HepG2 (cell line): ENCODE measurements around the gene E2F3. TPM values are rescaled to one million over a fixed set of nuclear protein-coding genes. Genes with fewer than 3 reads are reported as not detected.

Experiments used
- AGO1 ChIP-seq: fragments of 200-400 bp; formaldehyde crosslinking; IDR thresholded peaks from 2 replicates; pipeline ENCODE4 v1.6.1; 2017; ENCODE audit warnings: mild to moderate bottlenecking, low read depth, low read length, moderate library complexity; ENCODE audit not compliant: poor library complexity, severe bottlenecking
- ARID2 ChIP-seq: sonication (generic); formaldehyde crosslinking; IDR thresholded peaks from 2 replicates; pipeline ENCODE4 v1.8.1; 2022; ENCODE audit warnings: mild to moderate bottlenecking, missing genetic modification reagents, borderline replicate concordance
- DNMT3B ChIP-seq: conservative IDR thresholded peaks from 2 replicates; pipeline ENCODE4 v1.6.1; 2016; ENCODE audit warnings: missing biosample characterization, control low read depth
- FOSL2 ChIP-seq: sonication (generic); formaldehyde crosslinking; IDR thresholded peaks from 2 replicates; pipeline ENCODE4 v1.4.0; 2020; ENCODE audit warnings: missing genetic modification reagents
- FOXP1 ChIP-seq, 2 experiments: fragments of 450-650 bp in 1 of 2; IDR thresholded peaks; 2 replicates each; pipeline ENCODE4 v1.6.1; 2017 to 2018; ENCODE audit warnings: antibody characterized with exemption in 1 of 2
- HMG20B ChIP-seq: conservative IDR thresholded peaks from 2 replicates; pipeline ENCODE4 v1.6.1; 2016; ENCODE audit warnings: missing genetic modification reagents, missing compliant biosample characterization
- HNF4G ChIP-seq, 2 experiments: sonication (generic) in 1 of 2; formaldehyde crosslinking in 1 of 2; IDR thresholded peaks; 2 replicates each; pipeline versions ENCODE4 v1.4.0 to v1.6.1; 2011 to 2020; ENCODE audit warnings: borderline replicate concordance in 2 of 2, low read depth in 2 of 2, mild to moderate bottlenecking in 2 of 2, low read length in 1 of 2, missing genetic modification reagents in 1 of 2, moderate library complexity in 1 of 2
- MTF2 ChIP-seq: sonication (generic); formaldehyde crosslinking; IDR thresholded peaks from 2 replicates; pipeline ENCODE4 v1.5.0; 2020; ENCODE audit warnings: missing genetic modification reagents, borderline replicate concordance
- NFIB ChIP-seq: sonication (generic); formaldehyde crosslinking; IDR thresholded peaks from 2 replicates; pipeline ENCODE4 v1.9.0; 2021; ENCODE audit warnings: missing genetic modification reagents, mild to moderate bottlenecking, borderline replicate concordance
- NFKBIZ ChIP-seq: IDR thresholded peaks from 2 replicates; pipeline ENCODE4 v1.6.1; 2018; ENCODE audit warnings: missing genetic modification reagents, missing compliant biosample characterization
- PLRG1 ChIP-seq: fragments of 450-650 bp; conservative IDR thresholded peaks from 2 replicates; pipeline ENCODE4 v1.6.1; 2016
- RXRB ChIP-seq: IDR thresholded peaks from 2 replicates; pipeline ENCODE4 v1.6.1; 2016; ENCODE audit warnings: borderline replicate concordance, missing genetic modification reagents, missing compliant biosample characterization
- SCMH1 ChIP-seq: sonication (generic); formaldehyde crosslinking; IDR thresholded peaks from 2 replicates; pipeline ENCODE4 v1.9.0; 2021; ENCODE audit warnings: missing genetic modification reagents, mild to moderate bottlenecking, borderline replicate concordance
- SP140L ChIP-seq: sonication (generic); formaldehyde crosslinking; IDR thresholded peaks from 2 replicates; pipeline ENCODE4 v1.4.0; 2020; ENCODE audit warnings: missing genetic modification reagents, borderline replicate concordance
- ZNF251 ChIP-seq: sonication (generic); formaldehyde crosslinking; IDR thresholded peaks from 2 replicates; pipeline ENCODE4 v1.9.0; 2021; ENCODE audit warnings: mild to moderate bottlenecking, missing genetic modification reagents
- ZSCAN22 ChIP-seq: sonication (generic); formaldehyde crosslinking; IDR thresholded peaks from 2 replicates; pipeline ENCODE4 v1.4.0; 2020; ENCODE audit warnings: mild to moderate bottlenecking, missing genetic modification reagents
- polyA plus RNA-seq, 8 experiments: library from polyadenylated mRNA; depleted of rRNA in 3 of 8; stranded (reverse) in 7 of 8; unstranded in 1 of 8; fragments of >200 nt; fragmentation: Illumina TruSeq in 4 of 8; extraction: Trizol in 4 of 8; gene quantifications; 2 replicates each; pipeline versions ENCODE4 v1.2.1 to v1.2.3, GENCODE V29; 2011 to 2016; ENCODE audit warnings: low read depth in 4 of 8, missing spikeins in 1 of 8, mixed read lengths in 1 of 8; ENCODE audit not compliant: insufficient read depth in 1 of 8
- total RNA-seq, 5 experiments: library from RNA; depleted of rRNA; stranded (reverse); fragments of >200 nt; fragmentation: Illumina TruSeq; extraction: Trizol; gene quantifications; 2 replicates each; pipeline ENCODE4 v1.2.3, GENCODE V29; 2016; ENCODE audit warnings: low read depth in 1 of 5
- TF ChIP-seq, protein P1 (sequence below): sonication (generic); formaldehyde crosslinking; IDR thresholded peaks from 2 replicates; pipeline ENCODE4 v1.4.0; 2020; ENCODE audit warnings: mild to moderate bottlenecking, missing genetic modification reagents
- TF ChIP-seq, protein P2 (sequence below): fragments of 450-650 bp; IDR thresholded peaks from 2 replicates; pipeline ENCODE4 v1.6.1; 2017
- TF ChIP-seq, protein P3 (sequence below): IDR thresholded peaks from 2 replicates; pipeline ENCODE4 v1.6.1; 2016; ENCODE audit warnings: low read depth, borderline replicate concordance
- TF ChIP-seq, protein P4 (sequence below): sonication (generic); formaldehyde crosslinking; IDR thresholded peaks from 2 replicates; pipeline ENCODE4 v1.4.0; 2020; ENCODE audit warnings: missing genetic modification reagents, mild to moderate bottlenecking, borderline replicate concordance
- TF ChIP-seq, protein P5 (sequence below): IDR thresholded peaks from 2 replicates; pipeline ENCODE4 v1.6.1; 2016; ENCODE audit warnings: low read depth

Gene E2F3
- total and polyA plus RNA-seq, 2 of the 13 experiments (the other 11 are each of a cell fraction or from before 2014, with no cell fraction given), result 8.5 to 12.7 TPM

DNA sequence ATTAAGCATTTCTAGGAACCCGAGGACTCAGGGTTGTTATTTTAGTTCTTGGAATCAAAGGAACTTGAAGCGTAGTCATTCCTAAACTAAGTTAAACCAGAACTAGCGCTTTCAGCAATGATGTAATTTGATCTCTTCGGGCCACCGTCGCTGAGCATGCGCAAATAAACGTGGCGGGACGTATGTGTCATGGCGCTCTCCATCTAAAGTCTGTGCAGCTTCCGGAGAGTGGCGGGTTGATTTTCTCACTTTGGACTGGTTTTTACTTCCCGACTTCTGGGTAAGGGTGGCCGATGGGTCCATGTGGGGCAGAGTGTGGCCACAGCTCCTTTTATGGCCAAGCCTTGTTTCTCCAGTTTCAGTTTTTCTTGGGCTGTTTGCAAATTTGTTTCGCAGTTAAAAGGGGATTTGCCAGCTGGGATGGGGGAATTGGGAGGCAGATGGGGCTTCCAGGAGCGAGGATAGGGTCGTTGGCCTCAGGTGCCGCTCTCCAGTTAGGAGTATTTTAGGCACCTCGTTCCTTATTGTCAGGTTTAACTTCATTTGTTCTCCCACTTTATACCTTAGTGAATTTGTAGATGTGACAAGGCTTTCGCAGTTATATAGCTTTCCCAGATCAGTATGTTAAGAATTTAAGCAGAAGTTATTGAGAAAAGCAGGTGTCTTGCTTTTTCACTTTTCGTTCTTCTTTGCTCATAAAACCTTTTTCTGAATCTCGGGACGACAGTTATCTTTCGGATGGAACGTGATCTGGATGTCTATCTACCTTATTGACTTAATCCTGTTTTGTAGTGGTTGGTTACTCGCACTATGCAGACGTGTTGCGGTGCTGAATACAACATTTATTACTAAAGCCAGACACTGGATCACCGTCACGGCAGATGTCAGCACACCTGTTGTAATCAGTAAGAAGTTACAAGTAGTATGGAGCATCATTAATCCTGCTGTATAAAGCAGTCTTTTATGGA is 132.9 kb downstream of the E2F3 start, which contains the start of gene CDKAL1 (continued):
- TF ChIP-seq, protein P1, sequence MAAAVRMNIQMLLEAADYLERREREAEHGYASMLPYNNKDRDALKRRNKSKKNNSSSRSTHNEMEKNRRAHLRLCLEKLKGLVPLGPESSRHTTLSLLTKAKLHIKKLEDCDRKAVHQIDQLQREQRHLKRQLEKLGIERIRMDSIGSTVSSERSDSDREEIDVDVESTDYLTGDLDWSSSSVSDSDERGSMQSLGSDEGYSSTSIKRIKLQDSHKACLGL (CRISPR knock-in tag), result no peak
- TF ChIP-seq PLRG1 (no peak), SP140L (CRISPR knock-in tag) (no peak), RXRB (CRISPR knock-in tag) (peak; percentile 60; the same call in 1 of the 2 replicates), ZSCAN22 (CRISPR knock-in tag) (no peak), NFIB (CRISPR knock-in tag) (no peak), ARID2 (CRISPR knock-in tag) (0 out of 2 replicates have a peak, but pooled peaks have one; percentile 35), FOSL2 (CRISPR knock-in tag) (peak; percentile 73), MTF2 (CRISPR knock-in tag) (no peak), NFKBIZ (no peak), AGO1 (no peak), HNF4G (IDR thresholded peaks at IDR 0.05; ENCODE audit: borderline replicate concordance, low read depth, low read length) (0 out of 2 replicates have a peak, but pooled peaks have one; percentile 12), HNF4G (CRISPR knock-in tag; IDR thresholded peaks at IDR 0.05; ENCODE audit: borderline replicate concordance, low read depth) (no peak), HMG20B (CRISPR knock-in tag) (no peak), SCMH1 (CRISPR knock-in tag) (no peak), FOXP1 (IDR thresholded peaks at IDR 0.05) (no peak), FOXP1 (CRISPR knock-in tag; IDR thresholded peaks at IDR 0.05) (peak; percentile 13), ZNF251 (CRISPR knock-in tag) (no peak), DNMT3B (peak; percentile 89; the same call in 1 of the 2 replicates)
- TF ChIP-seq, protein P2, sequence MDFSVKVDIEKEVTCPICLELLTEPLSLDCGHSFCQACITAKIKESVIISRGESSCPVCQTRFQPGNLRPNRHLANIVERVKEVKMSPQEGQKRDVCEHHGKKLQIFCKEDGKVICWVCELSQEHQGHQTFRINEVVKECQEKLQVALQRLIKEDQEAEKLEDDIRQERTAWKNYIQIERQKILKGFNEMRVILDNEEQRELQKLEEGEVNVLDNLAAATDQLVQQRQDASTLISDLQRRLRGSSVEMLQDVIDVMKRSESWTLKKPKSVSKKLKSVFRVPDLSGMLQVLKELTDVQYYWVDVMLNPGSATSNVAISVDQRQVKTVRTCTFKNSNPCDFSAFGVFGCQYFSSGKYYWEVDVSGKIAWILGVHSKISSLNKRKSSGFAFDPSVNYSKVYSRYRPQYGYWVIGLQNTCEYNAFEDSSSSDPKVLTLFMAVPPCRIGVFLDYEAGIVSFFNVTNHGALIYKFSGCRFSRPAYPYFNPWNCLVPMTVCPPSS, result no peak
- TF ChIP-seq, protein P3, sequence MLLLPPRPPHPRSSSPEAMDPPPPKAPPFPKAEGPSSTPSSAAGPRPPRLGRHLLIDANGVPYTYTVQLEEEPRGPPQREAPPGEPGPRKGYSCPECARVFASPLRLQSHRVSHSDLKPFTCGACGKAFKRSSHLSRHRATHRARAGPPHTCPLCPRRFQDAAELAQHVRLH (CRISPR knock-in tag), result peak; percentile 35; the same call in 1 of the 2 replicates
- TF ChIP-seq, protein P4, sequence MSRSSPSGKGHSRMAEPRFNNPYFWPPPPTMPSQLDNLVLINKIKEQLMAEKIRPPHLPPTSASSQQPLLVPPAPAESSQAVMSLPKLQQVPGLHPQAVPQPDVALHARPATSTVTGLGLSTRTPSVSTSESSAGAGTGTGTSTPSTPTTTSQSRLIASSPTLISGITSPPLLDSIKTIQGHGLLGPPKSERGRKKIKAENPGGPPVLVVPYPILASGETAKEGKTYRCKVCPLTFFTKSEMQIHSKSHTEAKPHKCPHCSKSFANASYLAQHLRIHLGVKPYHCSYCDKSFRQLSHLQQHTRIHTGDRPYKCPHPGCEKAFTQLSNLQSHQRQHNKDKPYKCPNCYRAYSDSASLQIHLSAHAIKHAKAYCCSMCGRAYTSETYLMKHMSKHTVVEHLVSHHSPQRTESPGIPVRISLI (CRISPR knock-in tag), result no peak; the same call in 1 of the 2 replicates
- TF ChIP-seq, protein P5, sequence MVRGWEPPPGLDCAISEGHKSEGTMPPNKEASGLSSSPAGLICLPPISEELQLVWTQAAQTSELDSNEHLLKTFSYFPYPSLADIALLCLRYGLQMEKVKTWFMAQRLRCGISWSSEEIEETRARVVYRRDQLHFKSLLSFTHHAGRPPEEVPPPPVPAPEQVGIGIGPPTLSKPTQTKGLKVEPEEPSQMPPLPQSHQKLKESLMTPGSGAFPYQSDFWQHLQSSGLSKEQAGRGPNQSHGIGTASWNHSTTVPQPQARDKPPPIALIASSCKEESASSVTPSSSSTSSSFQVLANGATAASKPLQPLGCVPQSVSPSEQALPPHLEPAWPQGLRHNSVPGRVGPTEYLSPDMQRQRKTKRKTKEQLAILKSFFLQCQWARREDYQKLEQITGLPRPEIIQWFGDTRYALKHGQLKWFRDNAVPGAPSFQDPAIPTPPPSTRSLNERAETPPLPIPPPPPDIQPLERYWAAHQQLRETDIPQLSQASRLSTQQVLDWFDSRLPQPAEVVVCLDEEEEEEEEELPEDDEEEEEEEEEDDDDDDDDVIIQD, result peak; percentile 72; the same call in 1 of the 2 replicates
